A172 (cell line): ENCODE measurements around the gene SIRPA. TPM values are rescaled to one million over a fixed set of nuclear protein-coding genes. Genes with fewer than 3 reads are reported as not detected.

Experiments used
- DNase-seq: peaks from one replicate; pipeline ENCODE4 v3.0.0-alpha.2; 2015; ENCODE audit warnings: low spot score
- total RNA-seq: library from RNA; depleted of rRNA; stranded (reverse); fragments of >200 nt; shearing (Covaris generic); gene quantifications from 2 replicates; pipeline ENCODE4 v1.2.3, GENCODE V29; 2014; rRNA removed

The SIRPA gene
- total RNA-seq, 1 experiment from 2014 or later, result 10.5 TPM

DNA sequence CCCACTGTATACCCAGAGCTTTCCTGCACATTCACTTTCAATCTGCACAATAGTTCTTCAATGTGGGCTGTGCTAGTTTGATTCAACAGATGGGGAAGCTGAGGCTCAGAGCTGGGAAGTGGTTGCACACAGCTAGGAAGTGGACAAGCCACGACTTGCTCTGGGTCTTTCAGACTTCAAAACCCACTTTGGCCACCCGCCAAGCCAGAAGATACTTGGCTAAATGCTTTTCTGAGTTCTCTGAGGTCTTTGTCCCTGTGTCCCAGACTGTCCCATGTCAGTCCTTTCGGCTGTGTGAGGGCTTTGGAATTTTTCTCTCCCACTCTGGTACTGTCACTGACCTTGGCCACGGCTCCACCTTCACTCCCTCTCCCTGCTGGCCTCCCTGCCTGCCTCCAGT, 88.1 kb downstream of the SIRPA start:
- no peak for DNase-seq

DNA sequence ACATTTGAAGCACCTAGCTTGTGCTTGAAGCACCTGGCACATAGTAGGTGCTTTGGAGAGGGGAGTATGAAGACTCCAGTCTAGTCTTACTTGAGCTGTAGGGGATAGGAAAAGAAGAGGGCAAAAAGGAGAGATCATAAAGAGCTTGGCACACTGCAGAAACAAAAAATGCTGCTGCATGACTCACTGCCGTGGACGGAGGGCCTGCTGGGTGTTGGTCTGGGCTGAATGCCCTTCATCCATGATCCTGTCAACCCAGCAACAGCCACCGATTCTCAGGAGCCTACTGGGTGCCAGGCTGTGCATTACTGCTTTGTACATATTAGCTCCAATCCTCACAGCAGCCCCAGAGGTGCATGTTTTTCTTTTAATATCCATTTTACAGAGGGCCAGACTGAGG, 92.6 kb downstream of the SIRPA start:
- peak; percentile 56 for DNase-seq

Other genes with a start within 250 kb of the SIRPA start
- gene SIRPG, start 237.6 kb upstream of the SIRPA start, total RNA-seq, result not detected in 2 replicates
- gene PDYN, start 98.7 kb downstream of the SIRPA start, total RNA-seq, result not detected in 2 replicates
- 14.1 and 16.9 TPM in 2 replicates for gene STK35, start 206.4 kb downstream of the SIRPA start, total RNA-seq